GM08714 (cell line): ENCODE data around the gene SCN4A.
A peak's percentile ranks its signal among the peaks of the same experiment; 100 is the strongest.

ENCODE experiments used
- H3K4me3 ChIP-seq: fragments of 200-500 bp; sonication (Bioruptor generic); 2 replicates; pipeline ENCODE4 v1.5.1; 2014; ENCODE audit warnings: mild to moderate bottlenecking, low read length, inconsistent platforms
- ZNF274 ChIP-seq: IDR thresholded peaks from 2 replicates; pipeline ENCODE4 v1.6.1; 2012; ENCODE audit warnings: mild to moderate bottlenecking, low read depth, low read length

SCN4A gene

DNA sequence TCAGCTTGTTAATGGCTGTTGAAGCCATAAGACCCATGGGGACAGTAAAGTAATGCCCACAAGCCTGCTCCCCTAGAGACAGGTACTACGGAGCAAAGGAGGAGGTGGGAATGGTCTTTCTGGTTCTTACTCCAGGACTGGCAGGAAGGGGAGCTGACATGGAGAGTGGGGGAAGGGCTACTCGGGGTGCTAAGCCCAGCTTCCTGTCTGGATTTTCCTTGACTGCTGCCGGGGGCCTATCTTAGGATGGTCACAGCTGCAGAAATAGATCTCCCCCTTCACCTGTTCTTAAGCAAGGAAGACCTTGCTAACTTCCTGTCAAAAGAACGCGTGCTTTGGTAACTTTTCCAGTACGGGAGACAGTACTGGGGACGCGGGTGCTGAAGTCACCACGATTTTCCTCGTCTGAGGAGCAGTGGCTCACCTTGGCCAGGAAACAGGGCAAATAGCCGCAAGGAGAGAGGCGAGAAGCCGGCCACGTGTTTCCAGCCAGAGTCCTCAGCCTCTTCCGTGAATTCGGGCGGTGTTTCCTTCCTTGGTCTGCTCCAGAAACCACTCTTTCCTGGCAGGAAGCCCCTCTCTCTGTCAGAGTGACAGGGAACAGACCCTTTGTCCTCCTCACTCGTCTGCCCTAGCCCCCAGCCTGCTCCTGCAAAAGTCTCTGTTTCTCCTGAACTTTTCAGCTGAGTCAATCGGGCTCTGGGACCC is 24.8 kb upstream of the SCN4A start:
- TF ChIP-seq ZNF274: no peak
- peak overlapping the region; percentile 71; the same call in 1 of the 2 replicates for H3K4me3 ChIP-seq

DNA sequence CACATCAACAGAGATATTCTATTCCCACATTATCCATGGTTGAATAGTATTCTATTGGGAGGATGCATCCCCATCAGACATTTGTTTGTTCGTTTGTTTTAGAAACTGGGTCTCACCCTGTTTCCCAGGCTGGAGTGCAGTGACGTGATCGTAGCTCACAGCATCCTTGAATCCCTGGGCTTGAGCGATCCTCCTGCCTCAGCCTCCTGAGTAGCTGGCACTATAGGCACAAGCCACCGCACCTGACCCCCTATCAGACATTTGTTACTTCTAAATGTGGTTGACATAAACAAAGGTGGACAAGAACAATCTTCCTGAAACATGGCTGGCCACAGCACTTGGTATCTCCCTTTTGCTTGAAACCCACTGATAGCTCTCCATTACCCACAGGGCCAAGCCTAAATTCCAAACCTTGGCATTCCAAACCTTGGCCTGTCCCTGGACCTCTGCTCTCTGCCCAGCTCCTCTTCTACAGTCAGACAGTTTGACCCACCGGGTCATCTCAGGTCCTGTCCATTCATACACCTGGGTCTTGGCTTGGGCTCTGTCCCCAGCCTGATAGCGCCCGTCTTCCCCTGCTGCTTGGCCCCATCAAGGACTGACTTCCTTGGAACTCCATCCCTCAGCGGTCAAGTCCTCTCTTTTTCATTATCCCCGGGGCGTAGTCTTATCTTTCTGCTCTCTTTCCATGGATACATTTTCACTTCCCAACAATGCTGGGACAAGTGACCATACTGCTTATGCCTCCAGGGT is 23.9 kb upstream of the SCN4A start:
- H3K4me3 ChIP-seq: no peak overlapping the region
- TF ChIP-seq ZNF274: no peak

DNA sequence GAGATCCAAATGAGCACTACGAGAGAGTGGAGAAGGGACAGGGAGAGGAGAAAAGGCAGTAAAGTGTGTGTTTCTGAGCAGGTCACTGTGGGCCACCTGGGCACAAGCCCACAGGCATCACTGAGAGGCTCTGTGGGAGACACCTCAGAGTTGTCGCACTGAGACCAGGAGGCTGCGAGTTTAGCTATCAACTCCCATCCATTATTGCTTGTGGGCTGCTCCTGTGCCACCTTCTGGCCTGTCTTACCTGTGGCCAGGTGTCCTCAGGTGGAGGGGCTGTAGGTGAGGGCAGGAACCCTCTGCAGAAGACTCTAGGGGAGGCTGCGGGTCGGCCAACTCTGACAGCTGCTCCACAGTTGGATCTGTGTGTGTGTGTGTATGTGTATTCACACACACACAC is 22.9 kb upstream of the SCN4A start:
- no peak overlapping the region for H3K4me3 ChIP-seq

DNA sequence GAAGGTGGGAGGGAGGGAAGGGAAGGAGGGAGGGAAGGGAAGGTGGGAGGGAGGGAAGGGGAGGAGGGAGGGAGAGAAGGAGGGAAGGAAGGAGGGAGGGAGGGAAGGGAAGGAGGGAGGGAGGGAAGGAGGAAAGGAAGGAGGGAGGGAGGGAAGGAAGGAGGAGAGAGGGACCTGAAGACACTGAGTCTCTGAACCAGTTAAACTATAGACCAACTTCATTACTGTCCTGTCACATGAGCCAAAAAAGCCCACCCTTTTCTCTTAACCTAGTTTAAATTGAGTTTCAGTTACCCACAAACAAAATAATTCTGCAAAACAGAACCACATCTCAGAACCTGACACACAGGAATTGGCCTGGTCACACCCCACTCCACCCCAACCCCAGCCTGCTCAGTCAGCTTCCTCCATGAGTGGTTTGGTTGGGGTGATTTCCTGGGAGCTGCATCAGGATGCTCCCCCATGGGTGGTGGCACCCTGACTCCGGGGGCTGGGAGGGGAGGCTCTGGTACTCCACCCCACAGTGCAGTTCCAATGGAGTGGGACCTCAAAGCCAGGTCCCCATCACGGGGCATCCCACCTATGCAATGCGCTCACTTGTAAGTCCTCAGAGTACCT is 20.8 kb upstream of the SCN4A start:
- no peak overlapping the region for H3K4me3 ChIP-seq
- no peak for TF ChIP-seq ZNF274

More for the DNA sequence above, 22.9 kb upstream of the SCN4A start:
- no peak for TF ChIP-seq ZNF274

DNA sequence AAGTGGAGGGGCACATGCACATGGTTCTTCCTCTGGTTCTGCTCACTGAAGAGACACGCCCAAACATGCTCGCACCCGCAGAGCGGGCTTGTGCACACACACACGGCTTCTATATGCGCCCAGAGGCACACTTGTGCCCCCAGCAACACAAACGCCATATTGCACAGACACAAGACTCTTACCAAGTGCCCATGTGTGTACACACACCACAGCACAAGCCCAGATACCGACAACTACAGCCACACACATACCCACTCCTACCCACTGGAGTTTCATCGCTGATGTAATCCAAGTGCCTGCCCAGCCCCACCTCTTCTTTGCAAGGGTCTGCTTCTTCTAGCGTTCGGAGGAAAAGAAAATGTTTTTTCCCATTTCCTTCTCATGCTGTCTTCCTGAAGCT is 18.9 kb upstream of the SCN4A start:
- TF ChIP-seq ZNF274: no peak
- no peak overlapping the region for H3K4me3 ChIP-seq

DNA sequence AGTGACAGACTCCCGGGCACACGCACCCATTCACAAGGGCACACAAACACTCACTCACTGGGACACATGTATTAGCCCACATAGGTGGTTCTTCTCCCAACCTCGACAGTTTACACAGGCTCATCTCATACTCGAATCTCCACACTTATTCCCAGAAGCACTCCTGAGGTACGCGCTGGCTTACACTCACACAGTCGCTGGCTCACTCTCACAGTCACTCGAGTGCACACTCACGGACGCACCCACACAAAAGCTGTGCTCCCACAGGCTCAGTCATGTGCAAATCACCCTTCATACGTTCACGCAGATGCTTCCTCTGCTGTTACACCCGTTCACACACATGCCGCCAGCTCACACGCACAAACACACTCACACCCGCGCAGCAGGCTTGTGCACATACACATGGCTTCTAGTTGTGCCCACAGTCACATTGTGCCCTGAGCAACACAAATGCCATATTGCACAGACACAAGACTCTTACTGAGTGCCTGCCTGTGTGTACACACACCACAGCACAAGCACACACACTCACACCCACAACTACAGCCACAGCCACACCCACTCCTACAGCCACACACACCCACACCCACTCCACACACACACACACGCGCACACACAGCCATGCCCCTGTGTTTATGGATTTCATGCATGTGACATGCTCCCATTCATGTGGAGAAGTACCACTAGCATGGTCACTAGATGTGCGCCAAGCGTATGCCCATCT is 17.1 kb upstream of the SCN4A start:
- TF ChIP-seq ZNF274: no peak

DNA sequence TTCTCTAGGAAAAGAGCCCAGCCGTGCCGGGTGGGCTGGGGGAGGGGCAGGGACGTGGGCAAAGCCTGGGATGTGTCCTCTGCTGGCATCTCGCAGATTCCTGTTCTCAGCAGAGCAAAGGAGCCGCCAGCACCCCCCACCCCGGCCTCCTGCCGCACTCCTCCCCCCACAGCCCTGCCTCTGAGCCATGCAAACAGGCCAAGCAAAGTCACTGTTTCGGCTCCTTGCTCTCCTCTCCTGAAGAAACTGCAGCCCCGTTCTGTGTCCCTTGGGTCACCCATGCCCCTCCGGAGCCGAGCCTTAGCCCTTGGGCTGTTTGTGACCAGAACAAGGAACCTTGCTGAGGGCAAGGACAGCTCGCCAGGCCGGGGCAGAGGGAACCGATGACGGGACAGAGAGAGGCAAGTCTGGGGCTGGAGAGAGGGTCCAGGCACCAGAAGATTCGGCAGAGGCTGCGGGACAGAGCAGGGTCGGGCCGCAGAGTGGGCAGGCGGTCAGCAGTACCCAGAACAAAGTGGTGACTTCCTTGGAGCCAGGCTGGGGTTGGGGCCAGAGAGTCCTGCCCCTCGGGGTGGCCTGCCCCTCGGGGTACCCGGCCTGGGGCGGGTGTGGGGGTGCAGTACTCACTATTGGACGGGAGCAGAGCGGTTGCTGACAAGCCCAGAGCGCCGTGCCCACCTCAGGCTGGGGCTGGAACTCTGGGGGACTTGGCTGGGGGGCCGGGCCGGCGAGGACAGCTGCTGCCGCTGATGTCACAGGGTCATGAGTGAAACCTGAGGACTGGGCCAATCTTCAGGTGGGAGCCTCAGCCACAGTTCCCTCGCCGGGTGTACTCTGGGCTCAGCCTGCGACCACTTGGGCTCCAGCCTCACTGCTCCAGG is 16.3 kb upstream of the SCN4A start:
- H3K4me3 ChIP-seq: no peak overlapping the region
- TF ChIP-seq ZNF274: no peak

More for the DNA sequence above, 17.1 kb upstream of the SCN4A start:
- H3K4me3 ChIP-seq: no peak overlapping the region

DNA sequence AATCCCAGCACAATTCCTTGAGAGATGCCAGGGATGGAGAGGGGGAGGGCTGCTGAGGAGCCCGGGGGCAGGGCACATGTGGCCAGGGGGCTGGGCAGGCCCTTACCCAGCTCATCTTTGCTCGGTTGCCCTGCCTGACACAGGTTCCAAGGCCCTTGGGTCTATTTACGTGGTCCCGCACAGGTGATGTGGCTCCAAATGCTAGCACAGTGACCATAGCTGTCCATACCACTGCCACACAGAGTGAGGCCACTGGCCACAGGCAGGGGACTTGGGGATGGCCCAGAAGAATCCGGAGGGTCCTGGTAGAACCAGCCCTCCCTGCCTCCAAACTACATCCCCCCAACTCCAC is 15.4 kb upstream of the SCN4A start:
- TF ChIP-seq ZNF274: no peak
- no peak overlapping the region for H3K4me3 ChIP-seq

DNA sequence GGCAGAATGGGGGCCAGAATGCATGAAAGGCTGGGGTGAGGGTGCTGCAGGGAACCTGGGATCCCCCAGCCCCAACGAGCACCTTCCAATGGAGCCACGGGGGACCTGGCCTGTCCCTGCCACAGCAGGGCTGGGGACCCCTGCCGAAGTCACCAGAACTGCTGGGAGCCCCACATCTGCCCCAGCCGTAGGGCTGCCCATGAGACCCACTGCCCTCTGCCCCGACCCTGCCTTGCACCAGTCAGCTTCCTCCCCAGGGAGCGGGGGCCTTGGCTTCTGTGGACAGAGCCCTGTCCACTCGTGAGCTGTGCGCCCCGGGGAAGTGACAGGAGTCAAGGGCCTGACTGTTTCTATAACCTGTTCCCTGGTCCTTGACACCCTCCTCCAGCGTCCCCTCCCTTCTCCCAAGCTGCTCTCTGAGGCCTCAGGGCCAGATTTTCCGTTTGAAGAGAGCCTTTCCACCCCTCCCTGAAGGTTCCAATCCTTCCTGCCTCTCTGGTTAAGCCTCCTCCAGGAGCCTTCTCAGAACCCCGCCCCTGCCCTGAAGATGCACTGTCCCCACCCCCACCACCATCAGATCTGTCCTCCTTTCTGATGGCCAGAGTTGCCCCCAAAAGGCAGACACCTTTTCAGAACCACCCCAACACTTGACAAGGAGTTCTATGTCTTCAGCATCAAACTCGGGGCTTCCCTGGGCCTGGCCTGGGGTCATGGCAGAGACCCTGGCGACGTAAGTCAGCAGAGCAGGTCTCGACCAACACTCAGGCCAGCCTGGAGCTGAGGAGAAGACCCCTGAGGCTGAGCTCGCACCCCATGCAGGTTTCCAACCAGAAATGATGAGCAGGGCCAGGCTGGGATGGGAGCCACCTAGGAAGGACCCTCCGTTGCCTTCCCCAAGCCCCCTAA is 14.8 kb upstream of the SCN4A start:
- no peak for TF ChIP-seq ZNF274
- no peak overlapping the region for H3K4me3 ChIP-seq

DNA sequence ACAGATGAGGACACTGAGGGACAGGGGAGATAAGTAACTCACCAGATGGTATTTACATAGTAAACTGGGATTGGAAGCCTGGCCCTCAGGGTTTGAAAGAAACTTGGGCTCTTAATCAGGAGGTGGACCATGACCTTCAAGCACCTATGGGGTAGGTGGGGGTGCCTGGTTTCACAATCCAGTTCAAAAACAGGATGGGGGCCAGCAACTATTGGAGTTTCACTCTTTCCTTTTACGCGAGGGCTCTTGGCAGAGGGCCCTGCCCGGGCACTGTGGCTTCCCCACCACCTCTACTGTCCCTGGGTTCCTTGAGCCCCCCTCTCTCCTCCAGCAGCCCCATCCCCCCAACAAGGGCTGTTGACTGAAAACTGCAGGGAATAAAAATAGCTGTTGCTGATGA is 14.1 kb upstream of the SCN4A start:
- no peak overlapping the region for H3K4me3 ChIP-seq
- no peak for TF ChIP-seq ZNF274

DNA sequence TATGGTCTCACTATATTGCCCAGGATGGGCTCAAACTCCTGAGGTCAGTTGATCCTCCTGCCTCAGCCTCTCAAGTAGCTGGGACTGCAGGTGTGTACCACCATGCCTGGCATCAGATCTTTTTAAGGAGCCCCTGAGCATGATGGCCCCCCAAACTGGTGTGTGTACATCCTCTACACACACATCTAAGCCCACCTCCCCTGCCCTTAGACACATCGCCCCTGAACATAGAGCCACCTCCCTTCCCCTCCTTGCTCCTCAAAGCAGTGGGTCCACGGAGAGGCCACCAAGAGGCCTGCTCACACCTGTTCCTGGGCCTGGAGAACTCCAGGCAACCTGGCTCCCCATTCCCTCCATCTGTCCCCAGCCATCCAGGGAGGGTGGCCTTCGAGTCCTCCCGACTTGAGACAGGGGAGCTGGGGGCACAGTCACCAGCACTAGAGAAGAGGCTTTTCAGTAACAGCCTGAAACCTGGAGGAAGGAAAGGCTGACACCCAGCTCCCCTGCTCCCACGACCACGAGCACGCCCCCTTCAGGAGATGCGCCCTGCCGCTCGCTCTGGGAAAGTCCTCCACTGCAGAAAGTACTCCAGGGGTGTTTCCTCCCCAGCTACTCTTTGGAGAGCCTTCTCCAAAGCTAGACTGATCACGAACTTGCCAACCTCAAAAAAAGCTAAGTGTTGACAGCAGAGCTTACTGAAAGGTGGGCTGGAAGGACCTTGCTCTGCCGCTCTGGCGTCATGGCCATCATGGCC is 12.8 kb upstream of the SCN4A start:
- H3K4me3 ChIP-seq: no peak overlapping the region
- TF ChIP-seq ZNF274: no peak
